Measurements from ENCODE around the gene ATP6V1G1.

The ATP6V1G1 gene

DNA sequence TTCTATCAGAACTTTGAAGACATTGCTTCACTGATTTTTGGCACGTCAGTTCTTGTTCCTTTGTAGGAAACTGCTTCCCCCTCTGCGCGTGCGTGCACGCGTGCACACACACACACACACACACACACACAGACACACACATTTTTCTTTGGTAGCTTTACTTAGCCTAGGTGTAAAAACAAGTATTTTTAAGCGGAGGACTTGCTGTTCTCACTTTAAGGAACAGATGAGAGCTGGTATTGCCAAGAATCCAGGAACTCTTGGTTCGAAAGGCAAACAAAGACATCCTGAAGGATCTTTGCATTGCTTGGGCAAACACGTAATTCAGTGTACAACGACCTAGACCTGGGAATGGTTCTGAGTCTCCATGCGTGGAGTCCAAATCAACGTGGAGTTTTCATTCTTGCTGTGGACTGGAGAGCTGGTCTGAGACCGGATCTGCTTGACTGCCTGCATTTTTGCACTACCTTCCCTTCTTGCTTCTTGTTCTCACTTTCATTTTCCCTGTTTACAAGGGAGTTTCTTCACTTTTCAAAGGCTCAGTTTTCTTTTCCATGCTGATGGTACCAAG lies 31.7 kb downstream of the ATP6V1G1 start:
- no peak overlapping the region for H3K4me3 ChIP-seq (ENCODE audit: low read depth, low read length)
- CTCF ChIA-PET: interaction anchor here (1.2 to 2.7 kb wide), 3 partner anchors 34 to 214 kb away, joined by 3 to 10 read pairs (median 8); no protein-coding TSS in a partner anchor
- no peak for DNase-seq (ENCODE audit: low read depth, low spot score)
- POLR2A ChIA-PET: no interaction called here
- TF ChIP-seq, protein P1, sequence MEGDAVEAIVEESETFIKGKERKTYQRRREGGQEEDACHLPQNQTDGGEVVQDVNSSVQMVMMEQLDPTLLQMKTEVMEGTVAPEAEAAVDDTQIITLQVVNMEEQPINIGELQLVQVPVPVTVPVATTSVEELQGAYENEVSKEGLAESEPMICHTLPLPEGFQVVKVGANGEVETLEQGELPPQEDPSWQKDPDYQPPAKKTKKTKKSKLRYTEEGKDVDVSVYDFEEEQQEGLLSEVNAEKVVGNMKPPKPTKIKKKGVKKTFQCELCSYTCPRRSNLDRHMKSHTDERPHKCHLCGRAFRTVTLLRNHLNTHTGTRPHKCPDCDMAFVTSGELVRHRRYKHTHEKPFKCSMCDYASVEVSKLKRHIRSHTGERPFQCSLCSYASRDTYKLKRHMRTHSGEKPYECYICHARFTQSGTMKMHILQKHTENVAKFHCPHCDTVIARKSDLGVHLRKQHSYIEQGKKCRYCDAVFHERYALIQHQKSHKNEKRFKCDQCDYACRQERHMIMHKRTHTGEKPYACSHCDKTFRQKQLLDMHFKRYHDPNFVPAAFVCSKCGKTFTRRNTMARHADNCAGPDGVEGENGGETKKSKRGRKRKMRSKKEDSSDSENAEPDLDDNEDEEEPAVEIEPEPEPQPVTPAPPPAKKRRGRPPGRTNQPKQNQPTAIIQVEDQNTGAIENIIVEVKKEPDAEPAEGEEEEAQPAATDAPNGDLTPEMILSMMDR (IDR thresholded peaks at IDR 0.05; ENCODE audit: insufficient read depth, low read length, missing control alignments): no peak

DNA sequence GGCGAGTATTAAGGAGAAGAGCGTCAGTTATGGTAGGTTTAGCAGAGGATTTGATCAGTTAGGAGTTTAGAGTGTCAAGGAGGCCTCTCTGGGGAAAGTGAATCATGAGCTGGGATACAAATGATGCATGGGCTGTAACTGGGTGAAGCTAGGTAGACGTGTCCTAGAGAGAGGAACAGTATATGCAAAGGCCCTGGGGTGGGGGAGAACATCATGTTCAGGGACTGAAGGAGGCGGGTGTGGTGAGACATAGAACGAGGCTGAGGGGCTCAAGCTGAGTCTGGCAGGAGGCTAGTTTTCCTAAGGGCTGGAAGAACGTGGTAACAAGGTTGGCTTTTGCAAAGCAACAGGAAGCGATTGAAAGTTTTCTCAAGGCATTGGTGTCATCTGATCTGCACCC lies 34.0 kb downstream of the ATP6V1G1 start:
- TF ChIP-seq, protein P1 (IDR thresholded peaks at IDR 0.05; ENCODE audit: insufficient read depth, low read length, missing control alignments): no peak
- no peak for DNase-seq (ENCODE audit: low read depth, low spot score)
- CTCF ChIA-PET: interaction anchor here (1.0 to 1.6 kb wide), 5 partner anchors 9 to 216 kb away, joined by 3 to 11 read pairs (median 5); no protein-coding TSS in a partner anchor
- POLR2A ChIA-PET: interaction anchor here (1.1 kb wide), 1 partner anchor 11 kb away, joined by 5 read pairs; the partner anchor contains the start of gene TMEM268
- H3K4me3 ChIP-seq (ENCODE audit: low read depth, low read length): no peak overlapping the region

DNA sequence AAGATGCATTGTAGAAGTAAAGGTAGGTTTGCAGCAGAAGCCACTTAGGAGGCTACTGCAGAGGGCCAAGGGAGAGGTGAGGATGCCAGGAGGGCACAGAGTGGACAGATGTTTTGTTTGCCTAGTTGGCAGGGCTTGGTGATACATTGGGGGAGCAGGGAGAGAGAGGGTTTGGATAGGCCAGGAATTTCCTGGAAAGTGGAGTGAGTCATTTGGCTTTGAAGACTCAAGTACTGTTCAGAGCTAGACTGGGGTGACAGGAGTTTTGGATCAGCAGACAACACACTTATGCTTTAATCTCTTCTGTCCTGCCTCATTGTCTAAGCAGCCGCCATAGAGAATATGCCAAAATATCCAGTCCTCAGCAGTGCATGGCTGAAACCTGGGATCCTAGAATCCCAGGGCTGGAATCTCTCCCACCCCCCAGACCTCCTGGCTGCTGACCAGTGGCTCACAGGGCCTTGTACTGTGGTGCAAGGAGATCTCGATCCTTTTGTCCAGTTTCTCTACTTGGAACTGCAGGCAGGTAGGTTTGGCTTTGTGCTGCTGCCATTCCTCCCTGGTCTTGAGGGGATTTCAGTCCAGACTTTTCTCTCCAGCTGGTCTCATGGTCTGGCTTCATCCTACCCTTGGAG lies 34.5 kb downstream of the ATP6V1G1 start:
- ChIA-PET CTCF (interaction anchor here (1.0 to 2.3 kb wide), 4 partner anchors 17 to 217 kb away, joined by 3 to 11 read pairs (median 6); no protein-coding TSS in a partner anchor), POLR2A (interaction anchor here (1.1 kb wide), 1 partner anchor 11 kb away, joined by 5 read pairs; the partner anchor contains the start of gene TMEM268)
- H3K4me3 ChIP-seq (ENCODE audit: low read depth, low read length): no peak overlapping the region
- TF ChIP-seq, protein P1 (IDR thresholded peaks at IDR 0.05; ENCODE audit: insufficient read depth, low read length, missing control alignments): no peak
- no peak for DNase-seq (ENCODE audit: low read depth, low spot score)

DNA sequence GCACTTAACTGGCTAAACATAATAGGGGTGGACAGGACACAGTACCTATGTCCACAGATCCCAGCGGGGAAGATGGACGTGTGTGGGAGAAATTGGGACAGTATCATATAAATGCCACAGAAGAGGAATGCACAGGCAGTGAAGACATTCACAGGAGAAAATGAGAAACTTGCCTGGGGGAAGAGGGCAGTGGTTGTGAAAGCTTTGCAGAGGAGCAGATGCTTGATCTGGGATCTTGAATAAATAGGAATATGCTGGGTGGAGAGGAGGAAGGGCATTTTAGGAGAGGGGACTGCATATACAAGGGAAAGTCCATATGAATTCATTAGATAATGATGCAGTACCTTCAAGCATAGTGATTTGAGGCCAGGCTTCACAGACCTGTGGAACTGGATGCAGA lies 37.1 kb downstream of the ATP6V1G1 start:
- DNase-seq (ENCODE audit: low read depth, low spot score): no peak
- POLR2A ChIA-PET: no interaction called here

DNA sequence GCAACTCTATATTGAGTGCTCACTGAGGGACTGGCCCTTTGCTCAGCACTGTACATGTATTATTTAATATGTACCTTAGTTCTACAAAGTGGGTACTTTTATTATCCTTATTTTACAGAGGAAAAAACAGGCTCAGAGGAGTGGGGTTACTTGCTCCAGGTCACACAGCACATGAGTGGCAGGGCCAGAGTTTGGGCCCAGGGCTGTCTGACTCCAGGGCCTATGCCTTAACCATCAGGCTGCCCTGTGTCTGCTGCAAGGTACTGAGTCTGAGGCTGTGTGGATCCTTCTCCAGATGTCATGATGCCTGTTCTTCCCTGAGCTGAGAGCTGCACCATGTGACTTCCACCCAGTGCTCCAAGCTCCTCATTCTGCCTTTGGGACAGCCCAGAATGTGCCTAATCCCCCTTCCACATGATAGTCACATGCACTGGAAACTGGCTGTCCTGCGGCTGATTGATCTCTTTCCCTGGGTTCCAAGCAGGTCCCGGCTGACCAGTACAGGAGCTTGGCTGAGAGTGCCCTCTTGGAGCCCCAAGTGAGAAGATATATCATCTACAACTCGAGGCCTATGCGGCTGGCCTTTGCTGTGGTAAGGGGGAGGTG lies 38.9 kb downstream of the ATP6V1G1 start:
- ChIA-PET POLR2A (no interaction called here), CTCF (interaction anchor here (1.1 kb wide), 1 partner anchor 221 kb away, joined by 3 read pairs; no protein-coding TSS in a partner anchor)
- TF ChIP-seq, protein P1 (IDR thresholded peaks at IDR 0.05; ENCODE audit: insufficient read depth, low read length, missing control alignments): no peak
- DNase-seq (ENCODE audit: low read depth, low spot score): no peak
- no peak overlapping the region for H3K4me3 ChIP-seq (ENCODE audit: low read depth, low read length)

More for the DNA sequence above, 37.1 kb downstream of the ATP6V1G1 start:
- CTCF ChIA-PET: interaction anchor here (1.6 kb wide), 1 partner anchor 28 kb away, joined by 4 read pairs; no protein-coding TSS in a partner anchor
- H3K4me3 ChIP-seq (ENCODE audit: low read depth, low read length): no peak overlapping the region
- TF ChIP-seq, protein P1 (IDR thresholded peaks at IDR 0.05; ENCODE audit: insufficient read depth, low read length, missing control alignments): no peak

DNA sequence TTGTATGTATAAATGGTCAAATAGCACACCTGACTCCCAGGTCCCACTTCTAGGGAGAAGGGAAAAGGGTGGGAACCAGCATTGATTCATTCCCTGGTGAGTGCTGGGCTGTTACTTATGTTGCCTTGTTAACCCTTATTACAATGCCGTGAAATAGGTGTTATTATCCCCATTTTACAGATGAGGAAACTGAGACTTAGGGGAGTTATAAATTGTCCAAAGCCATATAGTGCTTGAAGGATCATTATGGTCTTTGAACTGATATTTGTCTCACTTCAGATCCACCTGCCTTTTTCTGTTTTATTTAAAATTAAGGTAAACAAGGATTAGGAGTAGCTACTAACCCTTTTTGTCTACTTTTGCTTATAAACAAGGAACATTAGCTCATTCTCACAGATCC lies 40.0 kb downstream of the ATP6V1G1 start:
- DNase-seq (ENCODE audit: low read depth, low spot score): no peak
- POLR2A ChIA-PET: no interaction called here
- CTCF ChIA-PET: interaction anchor here (0.7 to 1.1 kb wide), 2 partner anchors 11 to 222 kb away, joined by 3 read pairs; no protein-coding TSS in a partner anchor
- TF ChIP-seq, protein P1 (IDR thresholded peaks at IDR 0.05; ENCODE audit: insufficient read depth, low read length, missing control alignments): no peak
- H3K4me3 ChIP-seq (ENCODE audit: low read depth, low read length): no peak overlapping the region

All from AG04449 (cell line).